Stimulated activated CD8-positive, alpha-beta memory T cell treated with anti-CD3 and anti-CD28 coated beads, Interleukin-4, amount 100 ng/mL, for 4 hours (primary cell): ENCODE measurements around the gene PNMA8A.
"Not testable (repeated sequence)": the region's sequence is repeated elsewhere in the genome, so short reads cannot be mapped to it uniquely, and the experiment has no call there.

Source experiments
- DNase-seq, 2 donors: peaks; one replicate each; pipeline ENCODE4 v3.0.0-alpha.2; 2020; ENCODE audit warnings: low read depth in 2 of 2, low spot score in 1 of 2

The PNMA8A gene

DNA sequence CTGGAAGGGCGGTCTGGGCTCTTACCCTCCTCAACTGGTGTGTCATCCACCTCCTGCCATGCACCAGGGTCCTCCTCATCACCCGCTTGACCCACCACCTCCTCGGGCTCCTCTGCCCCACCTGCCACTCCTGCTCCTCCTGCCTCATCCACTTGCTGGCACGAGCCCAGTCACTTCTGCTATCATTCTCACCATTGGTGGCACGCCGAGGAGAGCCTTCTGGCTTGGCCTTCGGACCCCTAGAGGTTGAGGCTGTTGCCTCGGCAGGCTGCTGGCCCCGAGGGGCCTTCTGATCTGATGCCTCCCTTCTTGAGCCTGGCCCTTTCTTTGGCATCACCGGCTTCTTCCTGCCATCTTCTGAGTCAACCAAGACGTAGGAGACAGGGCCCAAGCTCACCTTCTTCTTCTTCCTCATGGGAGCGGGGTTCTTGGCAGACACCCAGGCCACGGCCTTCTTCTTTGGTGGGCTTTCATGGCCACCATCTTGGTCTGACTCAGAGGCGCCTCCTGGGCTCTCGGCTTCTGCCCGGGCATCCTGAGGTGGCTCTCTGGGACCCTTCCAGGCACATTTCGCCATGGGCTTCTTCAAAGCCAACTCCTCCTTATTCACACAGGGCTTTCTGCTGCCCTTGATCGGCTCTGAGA is 1.7 kb downstream of the PNMA8A start:
- DNase-seq = no peak

- no peak for DNase-seq
These were observed 4.7 kb downstream of the PNMA8A start for GRCh38 chr19:46466536-46467196.

GRCh38 chr19:46463516-46463915 is 7.8 kb downstream of the PNMA8A start:
- DNase-seq = no peak

- DNase-seq = no peak
These were observed 9.8 kb downstream of the PNMA8A start for GRCh38 chr19:46461537-46461936.

DNA sequence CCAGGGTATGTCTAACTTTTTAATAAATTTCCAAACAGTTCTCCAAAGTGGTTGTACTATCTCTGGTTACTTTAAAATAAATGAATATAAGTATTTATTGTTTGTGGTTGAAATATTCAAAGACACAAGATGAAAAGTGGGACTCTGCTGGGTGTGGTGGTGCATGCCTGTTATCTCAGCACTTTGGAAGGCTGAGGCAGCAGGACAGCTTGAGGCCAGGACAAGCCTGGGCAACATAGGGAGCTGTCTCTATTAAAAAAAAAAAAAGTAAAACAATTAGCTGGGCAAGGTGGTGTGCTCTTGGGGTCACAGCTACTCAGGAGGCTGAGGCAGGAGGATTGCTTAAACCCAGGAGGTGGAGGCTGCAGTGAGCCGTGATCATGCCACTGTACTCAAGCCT is 10.4 kb downstream of the PNMA8A start:
- DNase-seq = no peak

GRCh38 chr19:46460055-46460454 is 11.3 kb downstream of the PNMA8A start:
- DNase-seq = no peak

DNA sequence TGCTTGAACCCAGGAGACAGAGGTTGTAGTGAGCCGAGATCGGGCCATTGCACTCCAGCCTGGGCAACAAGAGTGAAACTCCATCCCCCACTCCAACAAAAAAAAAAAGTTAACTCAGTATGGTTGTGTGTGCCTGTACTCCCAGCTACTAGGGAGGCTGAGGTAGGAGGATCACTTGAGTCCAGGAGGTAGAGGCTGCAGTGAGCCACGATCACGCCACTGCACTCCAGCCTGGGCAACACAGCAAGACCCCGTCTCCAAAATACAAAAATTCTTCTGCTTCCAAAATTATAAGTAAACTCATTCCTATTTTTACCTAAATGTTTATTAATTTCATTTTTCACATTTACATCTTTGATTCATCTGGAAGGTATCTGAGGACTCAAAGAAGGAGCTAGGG is 14.4 kb downstream of the PNMA8A start:
- DNase-seq = no peak

- DNase-seq = no peak
These were observed 17.1 kb downstream of the PNMA8A start for GRCh38 chr19:46454244-46454643.

DNA sequence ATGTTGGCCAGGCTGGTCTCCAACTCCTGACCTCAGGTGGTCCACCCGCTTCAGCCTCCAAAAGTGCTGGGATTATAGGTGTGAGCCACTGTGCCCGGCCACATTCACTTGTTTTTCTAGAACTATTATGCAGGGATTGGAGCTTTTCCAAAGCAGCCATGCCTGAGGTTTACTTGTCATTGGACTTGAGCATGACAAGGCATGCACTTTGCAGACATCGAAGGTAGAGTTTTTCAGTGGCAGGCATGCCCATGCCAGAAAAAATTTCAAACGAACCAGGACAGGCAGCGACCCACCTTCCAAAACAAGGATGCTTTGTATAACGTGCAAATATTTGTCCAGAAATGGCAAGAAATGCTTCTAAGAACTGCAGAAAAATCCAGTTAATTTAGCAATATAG is 17.7 kb downstream of the PNMA8A start:
- DNase-seq = no peak

GRCh38 chr19:46452186-46452585 is 19.2 kb downstream of the PNMA8A start:
- DNase-seq = no peak

DNA sequence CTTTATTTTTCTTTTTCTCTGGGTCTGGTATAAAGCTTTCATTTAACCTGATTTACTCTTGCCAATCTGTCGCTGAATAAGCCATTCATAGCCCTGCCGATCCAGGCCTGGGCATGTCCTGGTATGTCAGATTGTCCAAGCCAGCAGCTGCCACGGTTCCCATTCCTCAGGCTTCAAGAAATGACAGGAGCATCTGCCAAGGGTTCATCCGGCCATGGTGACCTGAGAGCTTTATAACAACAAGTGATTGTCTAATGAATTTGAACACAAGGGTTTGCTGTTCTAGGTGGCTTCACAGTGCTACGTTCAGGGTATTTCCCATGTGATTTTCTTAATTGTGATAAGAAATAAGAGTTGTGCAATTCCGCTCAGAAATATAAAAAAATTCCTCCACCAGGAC is 20.0 kb downstream of the PNMA8A start:
- no peak for DNase-seq

GRCh38 chr19:46450737-46451136 is 20.6 kb downstream of the PNMA8A start:
- DNase-seq = no peak

GRCh38 chr19:46449228-46449627 is 22.1 kb downstream of the PNMA8A start:
- DNase-seq = no peak

DNA sequence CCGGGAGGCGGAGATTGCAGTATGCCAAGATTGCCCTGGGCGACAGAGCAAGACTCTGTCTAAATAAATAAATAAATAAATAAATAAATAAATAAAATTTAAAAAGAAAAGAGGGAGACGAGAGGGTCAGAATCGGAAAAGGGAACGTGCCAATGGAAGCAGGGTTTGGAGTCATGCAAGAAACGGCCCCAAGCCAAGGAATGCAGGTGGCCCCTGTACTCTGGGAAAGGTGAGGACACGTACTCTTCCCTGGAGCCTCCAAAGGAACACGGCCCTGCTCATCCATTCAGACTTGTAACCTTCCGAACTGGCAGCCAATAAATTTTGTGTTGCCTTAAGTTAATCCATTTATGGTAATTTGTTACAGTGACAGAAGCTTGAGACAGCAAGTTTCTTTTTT is 22.8 kb downstream of the PNMA8A start:
- DNase-seq = no peak

- no peak for DNase-seq
These were observed 23.5 kb downstream of the PNMA8A start for GRCh38 chr19:46447824-46448223.

- DNase-seq = no peak
These were observed 24.4 kb downstream of the PNMA8A start for GRCh38 chr19:46447006-46447405.

GRCh38 chr19:46446021-46446420 is 25.3 kb downstream of the PNMA8A start:
- DNase-seq = no peak

GRCh38 chr19:46442808-46443450 is 28.4 kb downstream of the PNMA8A start:
- no peak for DNase-seq

GRCh38 chr19:46441866-46442265 is 29.5 kb downstream of the PNMA8A start:
- no peak for DNase-seq

DNA sequence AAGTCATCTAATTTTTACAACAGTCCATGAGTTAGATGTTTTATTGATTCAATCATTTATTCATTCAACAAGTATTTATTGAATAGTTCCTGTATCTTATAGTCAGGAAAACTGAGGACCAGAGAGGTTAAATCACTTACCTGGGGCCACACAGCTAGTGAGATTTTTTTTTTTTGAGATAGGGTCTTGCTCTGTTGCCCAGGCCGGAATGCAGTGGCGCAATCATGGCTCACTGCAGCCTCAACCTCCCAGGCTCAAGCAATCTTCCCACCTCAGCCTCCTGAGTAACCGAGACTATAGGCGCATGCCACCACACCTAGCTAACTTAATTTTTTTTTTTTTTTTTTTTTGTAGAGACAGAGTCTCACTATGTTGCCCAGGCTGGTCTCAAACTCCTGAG is 35.7 kb downstream of the PNMA8A start:
- DNase-seq = not testable (repeated sequence)

DNA sequence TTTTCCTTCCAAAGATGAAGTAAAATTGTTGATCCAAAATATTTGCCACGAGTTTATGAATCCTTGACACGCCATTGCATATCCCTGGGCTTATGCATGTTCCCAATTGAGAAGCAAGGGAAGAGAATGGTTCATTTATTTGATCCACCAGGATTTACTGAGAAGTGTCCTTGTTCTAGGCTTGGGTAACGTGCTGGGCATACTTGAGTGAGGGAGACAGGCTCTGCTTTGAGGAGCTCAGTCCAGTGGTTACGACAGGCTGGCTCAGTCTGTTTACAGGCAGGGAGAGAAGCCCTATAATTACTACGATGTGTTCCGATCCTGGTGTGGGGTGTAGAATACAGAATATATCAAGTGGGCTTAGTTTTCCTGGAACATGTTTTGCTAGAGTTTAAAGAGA is 36.4 kb downstream of the PNMA8A start:
- DNase-seq = no peak

GRCh38 chr19:46433470-46433869 is 37.9 kb downstream of the PNMA8A start:
- DNase-seq = not testable (repeated sequence)

GRCh38 chr19:46431824-46432223 is 39.5 kb downstream of the PNMA8A start:
- no peak for DNase-seq
